ENCODE measurements around the gene FZR1.
A peak's percentile ranks its signal among the peaks of the same experiment; 100 is the strongest.
"Not testable (repeated sequence)": the region's sequence is repeated elsewhere in the genome, so short reads cannot be mapped to it uniquely, and the experiment has no call there.

The FZR1 gene

DNA sequence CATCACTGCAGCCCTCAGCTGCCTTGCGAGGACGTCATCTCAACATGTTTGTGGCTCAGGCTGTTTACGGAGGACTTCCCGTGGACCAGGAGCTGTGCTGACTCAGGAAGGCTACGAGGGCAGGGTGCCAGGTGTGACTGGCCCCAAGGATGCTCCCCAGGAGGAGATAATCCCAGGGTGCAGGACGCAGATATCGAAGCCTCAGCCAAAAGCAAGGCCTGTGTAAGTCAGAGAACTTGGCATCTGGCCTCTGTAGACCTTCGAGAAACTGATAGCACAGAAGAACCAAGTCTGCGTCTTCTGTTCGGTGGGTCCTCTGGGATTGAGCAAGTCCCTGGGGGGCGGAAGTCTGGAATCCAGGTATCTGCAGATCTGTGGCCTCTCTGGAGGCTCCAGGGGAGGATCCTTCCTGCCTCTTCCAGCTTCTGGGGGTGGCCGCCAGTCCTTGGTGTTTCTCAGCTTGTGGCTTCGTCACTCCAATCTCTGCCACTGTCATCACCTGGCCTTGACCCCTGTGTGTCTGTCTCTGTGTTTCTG, 3.0 kb upstream of the FZR1 start:
- no peaks in the 10 kb centered on the region for H3K9me3 ChIP-seq (ENCODE audit: control extremely low read depth in 1 of 5, control insufficient read depth in 4 of 5, insufficient read depth in 2 of 5, low read depth in 1 of 5, low read length in 4 of 5)
- peaks cover 0 to 38% (median 31%) of the 10 kb centered on the region in 4 experiments for H3K4me1 ChIP-seq (ENCODE audit: control extremely low read depth in 1 of 4, control insufficient read depth in 4 of 4, insufficient read depth in 4 of 4, low read length in 3 of 4)
- DNase-seq = no peak
- whole genome bisulfite sequencing (ENCODE audit: insufficient coverage) = 89% methylated on average over 13 of the region's 13 CpGs
- no peak overlapping the region for H3K27ac ChIP-seq (ENCODE audit: insufficient read depth in 1 of 2, low read depth in 1 of 2, low read length in 2 of 2, poor library complexity in 1 of 2, severe bottlenecking in 2 of 2)
- no peaks in the 10 kb centered on the region for H3K27me3 ChIP-seq (replicated peaks in 2 of 5; ENCODE audit: control insufficient read depth in 4 of 5, insufficient read depth in 5 of 5, low read length in 4 of 5)
- H3K4me3 ChIP-seq (ENCODE audit: control insufficient read depth in 1 of 7, extremely low read depth in 1 of 7, insufficient read depth in 4 of 7, low read depth in 2 of 7, low read length in 6 of 7) = no peak overlapping the region
- CTCF ChIA-PET = interaction anchor here (7.1 kb wide), 1 partner anchor 18 kb away, joined by 38 read pairs; the partner anchor contains the start of gene SMIM44
- POLR2A ChIA-PET = no interaction called here
- H3K36me3 ChIP-seq (ENCODE audit: control insufficient read depth in 4 of 4, insufficient read depth in 4 of 4, low read length in 3 of 4) = no peaks in the 10 kb centered on the region

DNA sequence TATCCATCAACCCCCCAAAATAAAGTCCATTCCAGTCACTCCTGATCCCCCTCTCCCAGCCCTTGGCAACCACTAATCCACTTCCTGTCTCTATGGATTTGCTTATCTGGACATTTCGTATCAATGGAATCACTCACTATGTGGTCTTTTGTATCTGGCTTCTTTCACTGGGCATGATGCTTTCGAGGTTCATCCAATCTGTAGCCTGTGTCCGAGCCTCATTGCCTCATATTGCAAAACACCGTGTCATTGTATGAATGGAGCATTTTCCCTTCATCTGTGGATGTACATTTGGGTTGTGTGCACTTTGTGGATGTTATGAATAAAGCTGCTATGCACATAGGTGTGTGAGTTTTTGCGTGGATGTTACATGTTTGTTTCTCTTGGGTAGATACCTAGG, 1.4 kb upstream of the FZR1 start:
- Histone ChIP-seq H3K27ac (ENCODE audit: insufficient read depth in 1 of 2, low read depth in 1 of 2, low read length in 2 of 2, poor library complexity in 1 of 2, severe bottlenecking in 2 of 2) (no peak overlapping the region), H3K4me3 (ENCODE audit: control insufficient read depth in 1 of 7, extremely low read depth in 1 of 7, insufficient read depth in 4 of 7, low read depth in 2 of 7, low read length in 6 of 7) (no peak overlapping the region), H3K36me3 (ENCODE audit: control insufficient read depth in 4 of 4, insufficient read depth in 4 of 4, low read length in 3 of 4) (peaks cover 0 to 13% (median 6%) of the 10 kb centered on the region in 4 experiments), H3K9me3 (ENCODE audit: control extremely low read depth in 1 of 5, control insufficient read depth in 4 of 5, insufficient read depth in 2 of 5, low read depth in 1 of 5, low read length in 4 of 5) (no peaks in the 10 kb centered on the region), H3K27me3 (replicated peaks in 2 of 5; ENCODE audit: control insufficient read depth in 4 of 5, insufficient read depth in 5 of 5, low read length in 4 of 5) (no peaks in the 10 kb centered on the region), H3K4me1 (ENCODE audit: control extremely low read depth in 1 of 4, control insufficient read depth in 4 of 4, insufficient read depth in 4 of 4, low read length in 3 of 4) (peaks cover 0 to 42% (median 34%) of the 10 kb centered on the region in 4 experiments)
- peak in 2 of 3 donors; percentile 26 to 30 for DNase-seq
- ChIA-PET POLR2A (interaction anchor here (0.6 kb wide), 1 partner anchor 1362 kb away, joined by 4 read pairs; no protein-coding TSS in a partner anchor), CTCF (interaction anchor here (0.7 kb wide), 1 partner anchor 20 kb away, joined by 3 read pairs; no protein-coding TSS in a partner anchor)
- WGBS (ENCODE audit: insufficient coverage) = 96% methylated on average over 5 of the region's 5 CpGs

DNA sequence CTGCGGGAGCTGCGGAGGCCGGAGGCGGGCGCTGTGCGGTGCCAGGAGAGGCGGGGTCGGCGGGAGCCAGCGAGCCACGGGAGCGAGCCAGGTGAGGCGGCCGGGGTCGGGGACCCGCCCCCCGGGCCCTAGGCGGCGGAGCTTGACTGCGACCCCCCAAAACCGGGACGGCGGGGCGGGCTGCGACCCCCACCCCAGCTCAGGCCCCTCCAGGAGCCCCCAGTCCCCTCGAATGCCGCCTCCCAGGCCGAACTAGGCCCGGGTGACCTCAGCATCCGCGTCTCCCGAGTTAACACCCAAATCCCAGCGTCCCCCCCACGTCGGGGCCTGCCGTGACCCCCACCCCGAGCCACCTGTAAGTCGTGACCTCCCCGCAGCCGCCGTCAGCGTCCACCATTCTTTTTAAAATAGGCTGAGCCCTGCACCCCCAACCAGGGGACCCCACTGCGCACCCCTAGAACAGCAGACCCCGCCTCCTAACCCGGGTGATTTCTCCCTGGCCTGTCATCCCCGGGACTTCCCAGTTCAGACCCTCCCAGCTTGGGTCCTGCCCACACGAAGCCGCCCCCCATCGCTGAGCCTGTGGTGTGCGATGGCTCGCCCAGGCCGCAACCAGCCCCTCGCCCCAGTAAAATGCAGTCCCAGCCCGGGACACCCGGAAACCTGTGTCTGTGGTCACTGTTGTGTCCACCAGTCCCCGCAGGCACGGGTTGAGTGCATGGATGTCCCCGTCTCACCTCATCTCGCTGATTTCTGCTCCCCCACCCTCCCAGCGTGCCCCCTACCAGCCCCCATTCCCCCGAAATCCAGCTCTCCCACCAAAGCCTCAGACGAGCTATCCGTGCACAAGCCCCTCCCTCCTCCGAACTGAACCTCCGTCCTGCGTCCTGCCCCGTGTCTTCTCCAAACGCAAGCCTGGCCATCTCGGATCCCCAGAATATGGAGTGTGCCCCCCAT, 551 bp downstream of the FZR1 start:
- under 1% methylated on average over 44 of the region's 69 CpGs for WGBS (ENCODE audit: insufficient coverage)
- Histone ChIP-seq H3K4me1 (ENCODE audit: control extremely low read depth in 1 of 4, control insufficient read depth in 4 of 4, insufficient read depth in 4 of 4, low read length in 3 of 4) (peaks cover 0 to 37% (median 27%) of the 10 kb centered on the region in 4 experiments), H3K4me3 (ENCODE audit: control insufficient read depth in 1 of 7, extremely low read depth in 1 of 7, insufficient read depth in 4 of 7, low read depth in 2 of 7, low read length in 6 of 7) (peak overlapping the region; percentile 52 to 96 (median 82)), H3K36me3 (ENCODE audit: control insufficient read depth in 4 of 4, insufficient read depth in 4 of 4, low read length in 3 of 4) (peaks cover 0 to 30% (median 16%) of the 10 kb centered on the region in 4 experiments), H3K27me3 (replicated peaks in 2 of 5; ENCODE audit: control insufficient read depth in 4 of 5, insufficient read depth in 5 of 5, low read length in 4 of 5) (no peaks in the 10 kb centered on the region), H3K27ac (ENCODE audit: insufficient read depth in 1 of 2, low read depth in 1 of 2, low read length in 2 of 2, poor library complexity in 1 of 2, severe bottlenecking in 2 of 2) (peak overlapping the region; percentile 72 to 89), H3K9me3 (ENCODE audit: control extremely low read depth in 1 of 5, control insufficient read depth in 4 of 5, insufficient read depth in 2 of 5, low read depth in 1 of 5, low read length in 4 of 5) (no peaks in the 10 kb centered on the region)
- DNase-seq = peak in 2 of 3 donors; percentile 69 to 74
- CTCF ChIA-PET = interaction anchor here (0.5 to 1.3 kb wide), 4 partner anchors 8 to 892 kb away, joined by 3 to 4 read pairs (median 4); no protein-coding TSS in a partner anchor
- POLR2A ChIA-PET = interaction anchor here (0.9 kb wide), 1 partner anchor 25 kb away, joined by 3 read pairs; no protein-coding TSS in a partner anchor

DNA sequence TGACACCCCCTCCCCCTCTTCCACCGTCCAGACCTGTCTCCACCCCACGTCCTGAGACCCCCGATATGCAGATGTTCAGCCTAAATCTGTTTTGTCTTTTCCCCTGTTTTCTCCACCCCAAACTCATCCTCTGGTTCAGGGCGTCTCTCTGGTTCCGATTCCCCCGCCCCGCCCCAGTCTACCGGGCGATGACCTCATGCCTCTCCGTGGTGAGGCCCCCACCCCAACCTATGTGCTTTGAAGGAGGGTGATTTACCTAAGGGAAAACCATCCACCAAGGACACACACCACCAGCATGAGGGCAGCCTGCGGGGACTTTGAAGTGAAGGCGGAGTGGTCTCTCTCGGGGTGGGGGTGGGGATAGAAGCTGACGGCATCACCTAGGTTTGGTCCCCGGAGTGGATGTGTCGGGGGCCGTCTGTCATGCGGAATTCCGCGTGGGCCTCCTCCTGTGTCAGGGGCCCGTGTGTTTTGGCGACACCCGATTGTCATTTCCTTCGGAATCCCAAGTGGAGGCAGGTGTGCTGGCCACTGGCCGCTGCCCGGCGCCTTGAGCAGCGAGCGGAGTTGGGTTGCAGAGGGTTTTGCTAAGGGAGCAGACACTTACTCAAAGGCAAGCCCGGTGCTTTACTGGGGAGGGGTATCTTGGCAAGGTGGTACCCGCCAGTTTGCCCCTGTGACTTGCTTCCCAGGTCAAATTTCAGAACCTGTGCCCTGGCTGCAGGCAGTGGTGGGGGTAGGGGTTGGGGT, 1.4 kb downstream of the FZR1 start:
- CTCF ChIA-PET = interaction anchor here (0.5 to 1.3 kb wide), 3 partner anchors 11 to 891 kb away, joined by 3 to 4 read pairs (median 3); no protein-coding TSS in a partner anchor
- Histone ChIP-seq H3K27me3 (replicated peaks in 2 of 5; ENCODE audit: control insufficient read depth in 4 of 5, insufficient read depth in 5 of 5, low read length in 4 of 5) (no peaks in the 10 kb centered on the region), H3K27ac (ENCODE audit: insufficient read depth in 1 of 2, low read depth in 1 of 2, low read length in 2 of 2, poor library complexity in 1 of 2, severe bottlenecking in 2 of 2) (peak overlapping the region in 1 of 2 experiments; percentile 89), H3K36me3 (ENCODE audit: control insufficient read depth in 4 of 4, insufficient read depth in 4 of 4, low read length in 3 of 4) (peaks cover 0 to 36% (median 22%) of the 10 kb centered on the region in 4 experiments), H3K9me3 (ENCODE audit: control extremely low read depth in 1 of 5, control insufficient read depth in 4 of 5, insufficient read depth in 2 of 5, low read depth in 1 of 5, low read length in 4 of 5) (no peaks in the 10 kb centered on the region), H3K4me1 (ENCODE audit: control extremely low read depth in 1 of 4, control insufficient read depth in 4 of 4, insufficient read depth in 4 of 4, low read length in 3 of 4) (peaks cover 0 to 37% (median 27%) of the 10 kb centered on the region in 4 experiments), H3K4me3 (ENCODE audit: control insufficient read depth in 1 of 7, extremely low read depth in 1 of 7, insufficient read depth in 4 of 7, low read depth in 2 of 7, low read length in 6 of 7) (peak overlapping the region in 6 of 7 experiments; percentile 52 to 96 (median 86))
- POLR2A ChIA-PET = interaction anchor here (0.9 kb wide), 1 partner anchor 26 kb away, joined by 3 read pairs; no protein-coding TSS in a partner anchor
- WGBS (ENCODE audit: insufficient coverage) = 84% methylated on average over 19 of the region's 31 CpGs
- peak in 2 of 3 donors; percentile 11 to 15 for DNase-seq

DNA sequence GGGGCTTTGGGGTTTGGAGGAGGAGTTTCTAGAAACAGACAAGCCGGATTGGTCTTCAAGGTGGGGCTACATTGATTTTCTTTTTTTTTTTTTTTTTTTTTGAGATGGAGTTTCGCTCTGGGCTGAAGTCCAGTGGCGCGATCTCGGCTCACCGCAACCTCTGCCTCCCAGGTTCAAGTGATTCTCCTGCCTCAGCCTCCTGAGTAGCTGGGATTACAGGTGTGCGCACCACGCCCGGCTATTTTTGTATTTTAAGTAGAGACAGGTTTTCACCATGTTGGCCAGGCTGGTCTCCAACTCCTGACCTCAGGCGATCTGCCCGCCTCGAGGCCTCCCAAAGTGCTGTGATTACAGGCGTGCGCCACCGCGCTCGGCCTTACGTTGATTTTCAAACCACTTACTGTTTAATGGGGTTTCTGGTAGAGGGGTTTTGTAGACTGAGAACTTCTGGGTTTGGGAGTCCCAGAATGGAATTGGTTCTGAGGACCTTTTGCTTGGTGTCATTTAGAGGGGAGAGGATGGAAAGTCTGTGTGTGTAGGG, 2.1 kb downstream of the FZR1 start:
- H3K27me3 ChIP-seq (replicated peaks in 2 of 5; ENCODE audit: control insufficient read depth in 4 of 5, insufficient read depth in 5 of 5, low read length in 4 of 5); H3K4me3 ChIP-seq (ENCODE audit: control insufficient read depth in 1 of 7, extremely low read depth in 1 of 7, insufficient read depth in 4 of 7, low read depth in 2 of 7, low read length in 6 of 7); DNase-seq; POLR2A ChIA-PET; H3K9me3 ChIP-seq (ENCODE audit: control extremely low read depth in 1 of 5, control insufficient read depth in 4 of 5, insufficient read depth in 2 of 5, low read depth in 1 of 5, low read length in 4 of 5); H3K27ac ChIP-seq (ENCODE audit: insufficient read depth in 1 of 2, low read depth in 1 of 2, low read length in 2 of 2, poor library complexity in 1 of 2, severe bottlenecking in 2 of 2); CTCF ChIA-PET: not testable (repeated sequence)
- 100% methylated on average over 8 of the region's 18 CpGs for WGBS (ENCODE audit: insufficient coverage)
- Histone ChIP-seq H3K36me3 (ENCODE audit: control insufficient read depth in 4 of 4, insufficient read depth in 4 of 4, low read length in 3 of 4) (peaks cover 0 to 37% (median 22%) of the 10 kb centered on the region in 4 experiments), H3K4me1 (ENCODE audit: control extremely low read depth in 1 of 4, control insufficient read depth in 4 of 4, insufficient read depth in 4 of 4, low read length in 3 of 4) (peaks cover 0 to 37% (median 27%) of the 10 kb centered on the region in 4 experiments)

DNA sequence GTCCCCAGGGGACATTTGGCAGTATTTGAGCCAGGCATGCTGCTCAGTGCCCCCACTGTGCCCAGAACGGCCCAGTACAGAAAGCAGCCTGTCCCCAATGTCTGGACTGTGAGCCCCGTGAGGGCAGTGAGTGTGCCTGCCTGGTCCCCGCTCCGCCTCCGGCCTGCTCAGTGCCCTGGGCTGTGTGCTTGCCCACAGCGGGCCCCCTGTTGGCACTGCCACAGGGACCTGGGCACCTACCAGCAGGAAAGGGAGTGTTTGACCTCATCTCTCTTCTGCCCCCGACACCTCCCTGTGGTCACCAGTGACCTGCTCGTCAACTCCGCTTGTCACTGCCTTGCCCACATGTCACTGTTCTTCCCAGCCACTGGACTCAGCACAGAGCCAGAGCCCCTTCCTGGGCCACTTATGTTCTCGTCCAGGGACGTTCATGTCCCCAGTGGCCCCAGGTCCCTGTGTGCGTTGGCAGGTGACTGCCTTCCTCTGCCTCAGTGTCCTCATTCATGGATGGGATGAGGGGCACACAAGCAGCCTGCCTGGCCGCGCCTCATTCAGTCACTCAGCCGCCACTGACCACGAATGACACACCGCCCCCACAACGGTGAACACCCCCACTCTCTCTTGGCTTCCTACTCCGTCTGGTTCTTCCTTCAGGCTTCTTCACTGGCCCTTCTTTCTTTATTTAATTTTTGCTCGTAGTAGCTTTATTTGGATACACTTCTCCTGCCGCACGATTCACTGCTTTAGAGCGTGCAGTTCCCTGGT, 2.8 kb downstream of the FZR1 start:
- POLR2A ChIA-PET = no interaction called here
- no peaks in the 10 kb centered on the region for H3K27me3 ChIP-seq (replicated peaks in 2 of 5; ENCODE audit: control insufficient read depth in 4 of 5, insufficient read depth in 5 of 5, low read length in 4 of 5)
- WGBS (ENCODE audit: insufficient coverage) = 90% methylated on average over 23 of the region's 23 CpGs
- no peak overlapping the region for H3K27ac ChIP-seq (ENCODE audit: insufficient read depth in 1 of 2, low read depth in 1 of 2, low read length in 2 of 2, poor library complexity in 1 of 2, severe bottlenecking in 2 of 2)
- H3K36me3 ChIP-seq (ENCODE audit: control insufficient read depth in 4 of 4, insufficient read depth in 4 of 4, low read length in 3 of 4) = peaks cover 0 to 40% (median 22%) of the 10 kb centered on the region in 4 experiments
- CTCF ChIA-PET = no interaction called here
- peak in 1 of 3 donors; percentile 19 for DNase-seq
- peaks cover 0 to 37% (median 27%) of the 10 kb centered on the region in 4 experiments for H3K4me1 ChIP-seq (ENCODE audit: control extremely low read depth in 1 of 4, control insufficient read depth in 4 of 4, insufficient read depth in 4 of 4, low read length in 3 of 4)
- no peaks in the 10 kb centered on the region for H3K9me3 ChIP-seq (ENCODE audit: control extremely low read depth in 1 of 5, control insufficient read depth in 4 of 5, insufficient read depth in 2 of 5, low read depth in 1 of 5, low read length in 4 of 5)
- no peak overlapping the region for H3K4me3 ChIP-seq (ENCODE audit: control insufficient read depth in 1 of 7, extremely low read depth in 1 of 7, insufficient read depth in 4 of 7, low read depth in 2 of 7, low read length in 6 of 7)
